H4 (cell line): ENCODE measurements around the gene CPNE4. TPM values are rescaled to one million over a fixed set of nuclear protein-coding genes. Genes with fewer than 3 reads are reported as not detected.

Experiments
- DNase-seq: peaks from one replicate; pipeline ENCODE4 v3.0.0-alpha.2; 2015; ENCODE audit warnings: low spot score
- total RNA-seq: library from RNA; depleted of rRNA; stranded (reverse); fragments of >200 nt; shearing (Covaris generic); gene quantifications from 2 replicates; pipeline ENCODE4 v1.2.3, GENCODE V29; 2014

The CPNE4 gene
- total RNA-seq, 1 experiment from 2014 or later, result 0.14 TPM

DNA sequence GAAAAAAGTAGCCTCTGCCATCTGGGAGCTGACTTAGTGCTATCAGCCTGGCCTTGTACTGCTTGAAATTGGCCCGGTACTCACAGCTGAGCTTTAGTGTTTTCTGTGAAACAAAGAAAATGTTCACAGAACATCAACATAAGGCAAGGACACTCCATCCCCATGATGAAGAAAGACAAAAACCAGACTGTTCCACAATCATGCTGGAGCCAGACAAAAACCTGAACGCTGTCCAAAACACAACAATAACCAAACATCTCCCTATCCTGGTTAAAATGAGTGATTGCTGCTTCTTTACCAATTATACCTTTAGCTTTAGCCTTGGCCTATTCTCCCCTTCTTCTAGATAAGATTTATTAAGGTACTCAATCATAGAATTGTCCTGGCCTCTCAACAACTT, 153.9 kb downstream of the CPNE4 start:
- no peak for DNase-seq

DNA sequence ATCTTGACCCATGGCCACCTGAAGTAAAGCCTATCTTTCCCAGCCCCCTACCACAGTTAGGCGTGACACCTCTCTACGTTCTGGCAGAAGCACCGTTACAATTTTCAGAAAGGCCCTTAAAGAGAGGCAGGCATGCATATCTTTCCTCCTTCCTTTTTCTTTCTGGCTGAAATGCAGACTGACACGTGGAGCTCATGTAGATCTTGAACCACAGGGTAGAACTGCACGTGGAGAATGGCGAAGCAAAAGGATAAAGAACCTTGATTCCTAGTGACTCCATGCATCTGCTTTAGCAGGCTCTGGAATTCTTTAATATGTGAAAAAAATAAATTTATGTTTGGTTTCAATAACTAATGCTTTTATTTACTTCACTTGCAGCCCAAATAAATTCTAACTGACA, 166.6 kb downstream of the CPNE4 start:
- no peak for DNase-seq

DNA sequence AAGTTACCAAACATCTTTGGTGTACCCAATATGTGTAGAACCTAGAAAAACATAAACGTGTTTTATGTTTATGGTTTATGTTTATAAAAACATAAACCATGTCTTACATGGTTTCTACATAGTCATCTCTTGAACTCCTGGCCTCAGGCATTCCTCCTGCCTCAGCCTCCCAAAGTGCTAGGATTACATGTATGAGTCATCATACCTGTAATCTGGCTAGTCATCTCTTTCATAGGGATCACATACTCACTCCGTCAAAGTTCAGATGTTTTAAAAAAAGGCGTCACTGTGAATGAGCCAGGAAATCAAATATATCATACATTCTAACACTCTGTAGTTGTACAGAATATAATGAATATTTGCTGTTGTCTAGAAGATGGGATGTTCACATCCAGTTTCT, 178.6 kb downstream of the CPNE4 start:
- no peak for DNase-seq

- DNase-seq, result no peak
These were observed 184.6 kb downstream of the CPNE4 start for GRCh38 chr3:131850223-131850622.

DNA sequence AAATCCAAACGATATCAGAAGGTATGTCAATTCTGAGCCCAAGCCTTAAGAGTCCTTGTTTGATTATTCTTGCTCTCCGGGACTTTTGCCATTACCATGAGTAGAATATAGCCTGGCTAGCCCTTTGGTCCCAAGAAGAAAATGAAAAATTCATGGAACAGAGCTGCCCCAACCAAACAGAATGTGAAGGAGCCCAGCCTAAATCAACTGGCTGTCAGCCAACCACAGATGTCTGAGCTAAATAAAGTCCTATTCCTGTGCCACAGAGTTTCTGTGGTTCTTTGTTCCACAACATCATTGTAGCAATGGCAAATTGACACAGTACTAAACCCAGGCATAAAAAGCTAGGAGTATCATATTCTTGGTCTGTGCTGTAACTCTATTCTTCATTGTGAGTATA, 185.2 kb downstream of the CPNE4 start:
- DNase-seq, result no peak

GRCh38 chr3:131847966-131848510, 186.8 kb downstream of the CPNE4 start:
- no peak for DNase-seq

DNA sequence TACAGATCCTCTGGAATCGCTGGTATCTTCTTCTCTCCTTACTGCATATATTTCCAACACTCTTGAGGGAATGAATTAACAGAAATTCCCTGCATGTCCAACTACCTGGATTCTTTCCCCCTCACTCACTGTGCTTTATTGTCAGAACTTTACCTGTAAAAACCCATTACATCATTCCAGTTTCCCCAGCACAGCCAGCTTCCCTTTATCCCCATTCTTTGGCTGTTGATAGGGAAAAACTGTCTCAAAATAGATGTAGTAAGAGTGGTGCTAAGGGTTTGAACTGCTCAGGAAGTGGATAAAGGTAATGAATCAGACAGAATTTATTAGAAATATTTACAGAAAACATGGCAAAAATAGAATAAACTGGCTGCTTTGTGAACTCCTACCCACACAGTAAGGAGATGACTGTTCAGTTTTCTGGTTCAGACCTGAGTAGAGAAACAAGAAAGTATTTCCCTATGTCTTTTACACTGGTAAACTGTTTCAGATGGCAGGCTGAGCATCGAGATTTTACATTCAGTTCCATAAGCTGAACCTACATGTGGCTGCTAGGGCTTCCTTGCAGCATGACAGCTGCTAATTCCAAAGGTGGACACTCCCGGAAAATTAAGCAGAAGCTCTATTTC, 188.4 kb downstream of the CPNE4 start:
- no peak for DNase-seq

DNA sequence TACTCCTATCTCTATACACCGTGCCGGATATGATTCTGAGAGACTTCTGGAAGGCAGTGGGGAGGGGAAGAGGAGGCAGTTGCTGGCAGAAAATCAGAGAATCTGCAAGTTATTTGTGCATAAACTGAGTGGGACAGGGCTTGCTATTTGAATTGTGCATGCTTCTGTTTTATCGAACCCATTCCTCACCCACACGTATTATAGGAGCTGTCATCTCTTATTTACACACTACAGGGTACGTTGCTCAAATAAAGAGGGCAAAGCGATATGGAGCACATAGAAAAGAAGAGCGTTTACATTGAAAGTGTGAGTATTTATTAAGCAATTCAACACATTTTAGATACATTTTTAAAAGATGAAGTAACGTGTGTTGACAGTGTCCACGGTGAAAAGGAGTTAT, 191.6 kb downstream of the CPNE4 start:
- DNase-seq, result no peak

DNA sequence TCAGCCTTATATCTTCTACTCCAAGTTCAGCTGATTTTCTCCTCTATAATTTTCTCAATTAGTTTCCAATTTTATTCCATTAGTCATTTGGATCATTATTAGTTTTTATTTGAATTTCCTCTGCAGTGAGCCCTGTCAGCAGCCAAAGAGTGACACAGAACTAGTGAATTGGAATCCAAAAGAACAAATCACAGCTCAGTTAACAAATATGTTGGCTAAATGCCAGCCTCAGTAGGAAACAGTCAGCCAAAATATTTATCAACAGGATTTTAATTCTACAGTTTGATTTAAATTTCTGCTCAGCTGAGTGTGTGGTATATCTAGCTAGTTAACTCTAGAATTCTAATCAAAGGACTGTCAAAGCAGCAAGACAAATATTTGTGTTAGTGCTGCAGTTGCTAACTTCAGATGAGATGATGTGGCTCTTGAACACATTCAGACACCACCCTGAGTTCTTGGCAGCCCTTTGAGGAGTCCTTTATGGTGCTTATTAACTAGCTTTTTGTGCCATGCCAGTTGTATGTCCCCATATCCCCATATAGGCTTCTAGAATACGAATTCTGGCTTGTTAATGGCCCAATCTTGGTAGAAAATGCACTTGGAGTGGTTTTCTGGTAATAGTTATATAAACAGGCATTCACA, 194.5 kb downstream of the CPNE4 start:
- DNase-seq, result no peak

DNA sequence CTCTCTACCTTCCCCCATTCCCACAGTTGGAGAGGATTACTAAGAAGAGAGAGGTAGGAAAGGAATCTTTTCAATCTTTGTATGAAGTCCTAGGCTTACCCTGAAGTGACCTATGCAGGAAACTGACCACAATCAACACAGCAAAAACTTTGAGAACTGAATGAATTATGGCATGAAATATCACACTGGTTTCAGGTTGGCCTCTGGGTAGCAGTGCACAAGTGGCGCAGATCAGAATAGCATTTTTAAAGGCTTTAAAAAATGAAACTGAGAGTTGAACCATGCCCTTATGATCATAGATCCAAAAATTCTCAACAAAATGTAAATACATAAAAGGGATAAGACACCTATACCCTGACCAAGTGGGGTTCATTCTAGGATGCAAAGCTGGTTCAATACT, 198.9 kb downstream of the CPNE4 start:
- DNase-seq, result no peak

DNA sequence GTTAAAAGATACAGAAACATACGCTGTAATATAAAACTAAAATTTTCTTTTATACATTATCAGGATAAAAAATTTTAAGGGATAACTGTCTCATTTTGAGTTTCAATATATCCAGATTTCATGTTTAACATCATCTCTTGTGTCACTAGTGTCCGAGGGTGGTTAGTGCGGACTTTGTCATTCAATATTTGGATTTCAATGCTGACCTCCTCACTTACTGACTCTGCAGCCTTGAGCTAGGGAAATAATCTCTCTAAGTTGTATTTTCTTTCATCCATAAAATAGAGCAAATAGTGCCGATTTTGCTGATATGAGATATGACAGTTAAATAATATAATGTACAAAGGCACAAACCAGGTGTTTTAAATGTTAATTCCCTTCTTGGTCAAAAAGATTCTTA, 203.2 kb downstream of the CPNE4 start:
- DNase-seq, result no peak

DNA sequence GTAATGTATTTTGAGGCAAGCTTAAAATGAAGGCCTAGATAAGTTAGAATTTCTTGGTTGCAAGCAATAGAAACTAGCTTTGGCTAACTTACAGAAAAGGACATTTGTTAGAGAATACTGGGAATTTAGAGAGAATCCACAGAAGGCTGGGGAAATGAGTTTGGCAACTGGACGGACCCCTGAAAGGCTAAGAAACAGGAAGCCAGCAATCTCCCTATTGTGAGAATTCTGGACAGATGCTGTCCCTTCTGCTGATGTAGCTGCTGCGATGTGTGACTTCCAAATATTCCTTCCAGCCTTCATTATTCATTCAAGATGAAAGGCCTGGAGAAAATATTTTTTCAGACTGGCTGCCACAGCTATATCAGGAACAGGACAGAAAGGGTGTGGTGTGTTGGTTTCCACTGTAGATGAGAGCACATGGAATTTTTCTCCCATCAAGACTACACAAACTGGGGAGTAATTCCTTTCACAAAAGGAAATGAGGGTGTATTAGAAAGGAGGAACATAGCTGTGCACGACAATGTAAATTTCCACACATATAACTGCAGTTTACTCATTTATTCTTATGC, 213.5 kb downstream of the CPNE4 start:
- DNase-seq, result no peak

DNA sequence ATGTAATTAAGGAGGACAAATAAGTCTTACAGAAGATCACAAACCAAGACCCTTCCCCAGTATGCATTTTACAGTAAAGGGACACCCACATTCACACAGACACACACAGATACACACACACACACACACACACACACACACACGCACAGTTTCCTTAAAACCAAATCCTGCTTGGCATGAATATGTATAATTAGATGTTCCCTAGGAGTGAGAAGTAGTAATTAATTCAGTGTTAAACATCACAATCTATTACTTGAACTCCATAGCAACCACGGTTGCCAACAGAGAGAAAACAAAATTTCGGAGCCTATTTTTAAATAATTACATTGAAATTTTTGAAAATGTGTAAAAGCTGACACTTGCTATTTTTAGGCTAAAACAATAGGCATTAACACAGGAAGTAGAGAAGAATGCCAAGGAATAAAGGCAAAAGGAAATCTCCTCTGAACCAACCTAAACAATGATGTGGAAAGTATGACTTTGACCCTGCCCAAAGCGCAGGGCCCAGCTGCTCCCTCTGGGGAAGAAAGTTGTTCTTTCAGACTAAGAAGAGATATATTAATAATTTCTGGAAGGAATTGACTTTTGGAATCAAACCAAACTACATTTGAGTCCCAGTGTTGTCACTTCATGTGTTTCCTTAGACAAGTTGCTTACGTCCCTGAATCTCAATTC, 215.3 kb downstream of the CPNE4 start:
- DNase-seq, result no peak

- DNase-seq, result no peak
These were observed 222.4 kb downstream of the CPNE4 start for GRCh38 chr3:131812433-131812832.

GRCh38 chr3:131811481-131811880, 223.3 kb downstream of the CPNE4 start:
- no peak for DNase-seq

- no peak for DNase-seq
These were observed 227.0 kb downstream of the CPNE4 start for GRCh38 chr3:131807822-131808221.

GRCh38 chr3:131806736-131807135, 228.1 kb downstream of the CPNE4 start:
- no peak for DNase-seq

- peak; percentile 7 for DNase-seq
These were observed 230.2 kb downstream of the CPNE4 start for GRCh38 chr3:131804565-131805133.

DNA sequence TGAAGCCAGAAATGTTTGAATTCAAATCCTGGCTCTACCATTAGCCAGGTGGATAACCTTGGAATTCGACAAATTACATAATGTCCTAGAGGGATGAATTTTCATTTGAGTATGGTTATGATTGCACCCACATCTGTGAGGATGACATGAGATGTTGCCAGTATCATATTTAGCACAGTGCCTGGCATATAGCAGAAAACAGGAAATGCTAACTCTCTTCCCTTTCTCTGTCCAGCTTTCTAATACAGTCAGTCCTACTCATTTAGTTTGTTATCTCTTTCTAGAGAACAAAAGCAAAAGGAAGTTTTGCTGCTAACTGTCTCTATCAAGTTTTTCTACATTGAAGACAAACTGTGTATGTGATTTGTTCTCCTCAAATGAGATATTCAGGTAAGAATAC, 231.7 kb downstream of the CPNE4 start:
- no peak for DNase-seq

DNA sequence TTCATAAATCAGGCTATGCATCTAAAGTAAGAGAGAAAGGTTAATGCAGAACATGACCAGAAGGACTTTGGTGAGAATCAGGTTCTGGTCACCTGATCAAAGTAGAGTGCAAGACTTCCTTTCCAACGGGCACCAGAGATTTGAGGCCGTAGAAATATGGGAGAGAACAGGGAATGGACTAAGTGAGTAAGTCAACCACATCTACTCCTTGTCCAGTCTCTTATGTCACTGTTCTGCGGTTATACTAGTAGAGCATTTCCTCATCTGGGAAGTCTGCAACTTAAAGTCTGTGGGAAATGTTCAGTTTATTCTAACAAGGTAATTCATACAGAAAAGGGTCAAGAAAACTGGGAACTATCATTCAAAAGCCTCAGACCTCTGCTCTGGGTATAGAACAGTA, 232.8 kb downstream of the CPNE4 start:
- DNase-seq, result no peak

DNA sequence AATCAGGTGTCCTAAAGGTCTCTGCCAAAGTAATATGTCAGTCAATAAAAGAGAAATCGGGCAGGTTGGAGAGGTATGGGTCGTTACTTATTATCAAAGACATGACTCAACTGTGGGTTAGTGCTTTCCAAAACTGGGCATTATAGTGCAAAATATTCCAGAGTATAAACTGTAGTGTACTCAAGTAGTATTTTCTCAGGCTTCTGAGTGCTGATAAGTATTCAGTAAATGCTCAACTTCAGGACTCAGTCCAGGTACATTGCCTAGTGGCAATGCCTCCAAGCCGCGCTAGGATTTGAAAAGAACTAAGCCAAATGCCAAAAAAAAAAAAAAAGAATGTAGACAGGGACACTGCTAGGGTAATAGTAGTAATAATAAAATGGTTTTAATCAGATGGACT, 233.2 kb downstream of the CPNE4 start:
- DNase-seq, result no peak

DNA sequence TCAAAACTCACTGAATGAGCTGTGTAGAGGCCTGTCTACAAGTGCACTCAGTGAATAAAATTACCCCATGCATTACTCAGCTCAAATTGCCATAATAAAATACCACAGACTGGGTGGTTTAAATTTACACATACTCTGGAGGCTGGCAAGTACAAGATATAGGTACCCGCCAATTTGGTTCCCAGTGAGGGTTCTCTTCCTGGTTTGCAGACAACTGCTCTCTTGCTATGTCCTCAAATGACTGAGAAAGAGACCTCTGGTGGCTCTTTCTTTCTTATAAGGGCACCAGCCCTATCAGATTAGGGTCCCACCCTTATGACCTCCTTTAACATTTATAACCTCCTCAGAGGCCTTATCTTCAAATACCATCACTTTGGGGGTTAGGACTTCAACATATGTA, 237.0 kb downstream of the CPNE4 start:
- DNase-seq, result no peak
